ENCODE measurements around the gene SBNO1.
"Not testable (repeated sequence)": the region's sequence is repeated elsewhere in the genome, so short reads cannot be mapped to it uniquely, and the experiment has no call there.

Gene SBNO1

GRCh38 chr12:123388951-123389559 lies 24.4 kb upstream of the SBNO1 start:
- DNase-seq (ENCODE audit: low spot score), result no peak

GRCh38 chr12:123388177-123388950 lies 23.7 kb upstream of the SBNO1 start:
- DNase-seq (ENCODE audit: low spot score), result peak; percentile 82

GRCh38 chr12:123387508-123388176 lies 23.0 kb upstream of the SBNO1 start:
- DNase-seq (ENCODE audit: low spot score), result no peak

GRCh38 chr12:123385536-123385935 lies 20.9 kb upstream of the SBNO1 start:
- not testable (repeated sequence) for DNase-seq (ENCODE audit: low spot score)

GRCh38 chr12:123384994-123385376 lies 20.3 kb upstream of the SBNO1 start:
- DNase-seq (ENCODE audit: low spot score), result peak; percentile 57

GRCh38 chr12:123384318-123384993 lies 19.8 kb upstream of the SBNO1 start:
- DNase-seq (ENCODE audit: low spot score), result peak; percentile 58

GRCh38 chr12:123382684-123383083 lies 18.0 kb upstream of the SBNO1 start:
- DNase-seq (ENCODE audit: low spot score), result no peak

GRCh38 chr12:123379391-123379790 lies 14.7 kb upstream of the SBNO1 start:
- no peak for DNase-seq (ENCODE audit: low spot score)

GRCh38 chr12:123372415-123372814 lies 7.8 kb upstream of the SBNO1 start:
- not testable (repeated sequence) for DNase-seq (ENCODE audit: low spot score)

GRCh38 chr12:123371667-123372368 lies 7.2 kb upstream of the SBNO1 start:
- DNase-seq (ENCODE audit: low spot score), result not testable (repeated sequence)

GRCh38 chr12:123369229-123369628 lies 4.6 kb upstream of the SBNO1 start:
- DNase-seq (ENCODE audit: low spot score), result no peak

GRCh38 chr12:123368431-123368830 lies 3.8 kb upstream of the SBNO1 start:
- DNase-seq (ENCODE audit: low spot score), result not testable (repeated sequence)

GRCh38 chr12:123367511-123367910 lies 2.9 kb upstream of the SBNO1 start:
- no peak for DNase-seq (ENCODE audit: low spot score)

- peak; percentile 99 for DNase-seq (ENCODE audit: low spot score)
Measured at GRCh38 chr12:123365025-123365917, 624 bp upstream of the SBNO1 start.

- DNase-seq (ENCODE audit: low spot score), result peak; percentile 39
Measured at GRCh38 chr12:123363740-123364531, 711 bp downstream of the SBNO1 start.

GRCh38 chr12:123363390-123363739 lies 1.3 kb downstream of the SBNO1 start:
- DNase-seq (ENCODE audit: low spot score), result no peak

- DNase-seq (ENCODE audit: low spot score), result no peak
Measured at GRCh38 chr12:123358035-123358434, 6.6 kb downstream of the SBNO1 start.

- DNase-seq (ENCODE audit: low spot score), result no peak
Measured at GRCh38 chr12:123356159-123356670, 8.4 kb downstream of the SBNO1 start.

- DNase-seq (ENCODE audit: low spot score), result no peak
Measured at GRCh38 chr12:123354600-123354999, 10.0 kb downstream of the SBNO1 start.

- no peak for DNase-seq (ENCODE audit: low spot score)
Measured at GRCh38 chr12:123351349-123351748, 13.3 kb downstream of the SBNO1 start.
